H9 (cell line): ENCODE data around the gene CORO1C. TPM values are rescaled to one million over a fixed set of nuclear protein-coding genes. Genes with fewer than 3 reads are reported as not detected.

Source experiments
- DNase-seq: peaks from one replicate; pipeline ENCODE4 v3.0.0-alpha.2; 2017
- H2AFZ ChIP-seq: one replicate; pipeline ENCODE4 v1.6.1; 2013; ENCODE audit warnings: mild to moderate bottlenecking, low read length, control low read depth, moderate library complexity
- H2AK5ac ChIP-seq: 2 replicates; pipeline ENCODE4 v1.6.1; 2013; ENCODE audit warnings: low read length, control low read depth, mixed read lengths; ENCODE audit not compliant: insufficient read length
- H2BK120ac ChIP-seq: one replicate; pipeline ENCODE4 v1.6.1; 2013; ENCODE audit warnings: low read depth, mild to moderate bottlenecking, low read length, control low read depth, inconsistent platforms; ENCODE audit not compliant: poor library complexity, severe bottlenecking
- H2BK12ac ChIP-seq: 2 replicates; pipeline ENCODE4 v1.6.1; 2013; ENCODE audit warnings: low read length, control low read depth, mixed read lengths, low read depth; ENCODE audit not compliant: insufficient read length
- H2BK15ac ChIP-seq: 2 replicates; pipeline ENCODE4 v1.6.1; 2013; ENCODE audit warnings: low read depth, low read length, control low read depth
- H2BK20ac ChIP-seq: one replicate; pipeline ENCODE4 v1.6.1; 2013; ENCODE audit warnings: low read depth, mild to moderate bottlenecking, low read length, control low read depth, inconsistent platforms; ENCODE audit not compliant: poor library complexity, severe bottlenecking
- H2BK5ac ChIP-seq: 2 replicates; pipeline ENCODE4 v1.6.1; 2013; ENCODE audit warnings: low read length, control low read depth, mixed read lengths; ENCODE audit not compliant: insufficient read length
- H3K14ac ChIP-seq: 2 replicates; pipeline ENCODE4 v1.6.1; 2013; ENCODE audit warnings: low read length, control low read depth; ENCODE audit not compliant: insufficient read depth
- H3K18ac ChIP-seq: 2 replicates; pipeline ENCODE4 v1.6.1; 2013; ENCODE audit warnings: low read depth, mild to moderate bottlenecking, mixed read lengths, low read length, control low read depth; ENCODE audit not compliant: insufficient read length
- H3K23ac ChIP-seq: 2 replicates; pipeline ENCODE4 v1.6.1; 2013; ENCODE audit warnings: low read length, control low read depth, mixed read lengths, low read depth; ENCODE audit not compliant: insufficient read length
- H3K23me2 ChIP-seq: 2 replicates; pipeline ENCODE4 v1.6.1; 2013; ENCODE audit warnings: low read depth, mild to moderate bottlenecking, mixed read lengths, low read length, control low read depth; ENCODE audit not compliant: insufficient read length, poor library complexity, severe bottlenecking
- H3K27ac ChIP-seq: 2 replicates; pipeline ENCODE4 v1.5.1; 2013; ENCODE audit warnings: low read length, control low read depth, mixed read lengths, low read depth; ENCODE audit not compliant: insufficient read length
- H3K27me3 ChIP-seq: 2 replicates; pipeline ENCODE4 v1.6.1; 2013; ENCODE audit warnings: low read length, control low read depth, inconsistent platforms; ENCODE audit not compliant: insufficient read depth
- H3K4ac ChIP-seq: 2 replicates; pipeline ENCODE4 v1.6.1; 2013; ENCODE audit warnings: low read depth, mild to moderate bottlenecking, control low read depth, inconsistent platforms, low read length, moderate library complexity
- H3K4me1 ChIP-seq: 2 replicates; pipeline ENCODE4 v1.6.1; 2013; ENCODE audit warnings: low read length, control low read depth, inconsistent platforms; ENCODE audit not compliant: insufficient read depth
- H3K4me2 ChIP-seq: 2 replicates; pipeline ENCODE4 v1.6.1; 2013; ENCODE audit warnings: low read length, control low read depth, mixed read lengths; ENCODE audit not compliant: insufficient read length, insufficient read depth
- H3K56ac ChIP-seq: 2 replicates; pipeline ENCODE4 v1.6.1; 2013; ENCODE audit warnings: low read depth, mild to moderate bottlenecking, mixed read lengths, low read length, control low read depth; ENCODE audit not compliant: insufficient read length
- H3K79me1 ChIP-seq: 2 replicates; pipeline ENCODE4 v1.6.1; 2013; ENCODE audit warnings: low read depth, mild to moderate bottlenecking, moderate library complexity, low read length, control low read depth, inconsistent platforms; ENCODE audit not compliant: insufficient read depth, poor library complexity, severe bottlenecking
- H3K79me2 ChIP-seq: 2 replicates; pipeline ENCODE4 v1.6.1; 2013; ENCODE audit warnings: low read length, control low read depth, inconsistent platforms; ENCODE audit not compliant: insufficient read depth
- H3K9ac ChIP-seq: 2 replicates; pipeline ENCODE4 v1.6.1; 2013; ENCODE audit warnings: low read length, control low read depth, mixed read lengths; ENCODE audit not compliant: insufficient read length; ENCODE audit errors: extremely low read depth
- H3K9me3 ChIP-seq: one replicate; pipeline ENCODE4 v1.6.1; 2013; ENCODE audit warnings: low read depth, low read length, inconsistent platforms; ENCODE audit not compliant: control insufficient read depth
- H3T11ph ChIP-seq: one replicate; pipeline ENCODE4 v1.6.1; 2013; ENCODE audit warnings: mild to moderate bottlenecking, low read length, control low read depth, inconsistent platforms
- H4K20me1 ChIP-seq: one replicate; pipeline ENCODE4 v1.6.1; 2013; ENCODE audit not compliant: control insufficient read depth, insufficient read length, insufficient read depth
- H4K5ac ChIP-seq: 2 replicates; pipeline ENCODE4 v1.6.1; 2013; ENCODE audit warnings: low read depth, mild to moderate bottlenecking, mixed read lengths, low read length, control low read depth; ENCODE audit not compliant: insufficient read length
- H4K8ac ChIP-seq: replicated peaks from 2 replicates; pipeline ENCODE4 v1.6.1; 2013; ENCODE audit warnings: low read length, control low read depth, mixed read lengths, low read depth; ENCODE audit not compliant: insufficient read length
- H4K91ac ChIP-seq: 2 replicates; pipeline ENCODE4 v1.6.1; 2013; ENCODE audit warnings: low read depth, mild to moderate bottlenecking, moderate library complexity, mixed read lengths, low read length, control low read depth; ENCODE audit not compliant: insufficient read length
- H3K27ac Mint-ChIP-seq, 3 experiments: 2 replicates in 2 of 3; 3 replicates in 1 of 3; pipeline ENCODE4 v1.8.0; 2020 to 2021; ENCODE audit warnings: mixed read lengths in 3 of 3, mild to moderate bottlenecking in 1 of 3, moderate library complexity in 1 of 3
- H3K27me3 Mint-ChIP-seq: 2 replicates; pipeline ENCODE4 v1.8.0; 2021; ENCODE audit warnings: low read depth, mild to moderate bottlenecking, moderate library complexity, mixed read lengths
- H3K36me3 Mint-ChIP-seq, 3 experiments: 2 replicates in 2 of 3; 3 replicates in 1 of 3; pipeline ENCODE4 v1.8.0; 2020 to 2021; ENCODE audit warnings: low read depth in 3 of 3, mixed read lengths in 3 of 3; ENCODE audit not compliant: insufficient read depth in 1 of 3
- H3K4me1 Mint-ChIP-seq, 2 experiments: 2 replicates each; pipeline ENCODE4 v1.8.0; 2020; ENCODE audit warnings: mixed read lengths in 2 of 2
- H3K4me3 Mint-ChIP-seq, 2 experiments: 2 replicates in 1 of 2; 3 replicates in 1 of 2; pipeline ENCODE4 v1.8.0; 2020 to 2021; ENCODE audit warnings: mild to moderate bottlenecking in 2 of 2, mixed read lengths in 2 of 2, moderate library complexity in 1 of 2
- H3K9me3 Mint-ChIP-seq, 2 experiments: 2 replicates in 1 of 2; 3 replicates in 1 of 2; pipeline ENCODE4 v1.8.0; 2020; ENCODE audit warnings: mild to moderate bottlenecking in 2 of 2, mixed read lengths in 2 of 2, moderate library complexity in 1 of 2
- WGBS: extraction: QIAGEN DNeasy Blood & Tissue Kit; methylation state at CpG from one replicate; pipeline ENCODE4 v1.1.7; 2013; ENCODE audit warnings: missing lambda C conversion rate, low lambda C conversion rate, mixed read lengths; ENCODE audit not compliant: insufficient read length; ENCODE audit errors: extremely low coverage; 5-methylcytosine and 5-hydroxymethylcytosine counted together
- total RNA-seq: library from RNA; stranded (reverse); gene quantifications from 2 replicates; pipeline ENCODE4 v1.2.1, GENCODE V29; 2021
- TF ChIP-seq, protein P1 (sequence below): fragments of 200-600 bp; sonication (generic); conservative IDR thresholded peaks from 3 replicates; pipeline ENCODE4 v1.8.0; 2021; ENCODE audit warnings: antibody characterized with exemption, mild to moderate bottlenecking

The CORO1C gene
- total RNA-seq, 1 experiment from 2014 or later = 154 TPM

DNA sequence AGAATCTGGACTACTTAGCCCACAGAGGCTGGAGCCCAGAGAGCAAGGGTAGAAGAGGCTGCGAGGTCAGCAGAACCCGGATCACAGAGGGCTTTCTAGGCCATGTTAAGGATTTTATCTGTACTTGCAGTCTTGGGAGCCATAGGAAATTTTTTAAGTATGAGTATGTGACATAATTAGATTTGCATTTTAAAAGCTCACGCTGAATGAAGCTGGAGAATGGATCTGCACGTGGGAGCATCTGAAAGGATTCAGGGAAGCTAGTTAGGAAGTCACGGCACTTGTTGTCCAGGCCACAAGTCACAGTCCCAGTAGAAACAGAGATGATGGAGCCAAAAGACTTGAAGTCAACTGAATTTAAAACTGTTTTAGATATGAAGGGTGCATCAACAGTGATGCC lies 14.1 kb downstream of the CORO1C start:
- H2BK120ac ChIP-seq = no peak overlapping the region
- H3K23ac ChIP-seq = no peak overlapping the region
- no peak overlapping the region for H4K5ac ChIP-seq
- no peak overlapping the region for H3K9ac ChIP-seq
- Mint-ChIP-seq H3K27me3 (no peaks in the 10 kb centered on the region), H3K36me3 (peaks cover 0 to 8% (median 6%) of the 10 kb centered on the region in 3 experiments; a peak in 4 of 7 replicates), H3K9me3 (no peaks in the 10 kb centered on the region), H3K4me1 (peaks cover 53 to 56% of the 10 kb centered on the region in 2 experiments), H3K4me3 (no peak overlapping the region), H3K27ac (peak overlapping the region in 2 of 3 experiments; percentile 0 to 52; a peak in 2 of 7 replicates)
- H2BK15ac ChIP-seq = no peak overlapping the region
- no peaks in the 10 kb centered on the region for H3K9me3 ChIP-seq
- no peak overlapping the region for H2BK5ac ChIP-seq
- H3K23me2 ChIP-seq = no peaks in the 10 kb centered on the region
- H3K56ac ChIP-seq = no peak overlapping the region
- H3K14ac ChIP-seq = no peak overlapping the region
- H2BK20ac ChIP-seq = no peak overlapping the region
- no CpG with 5 or more reads among the region's 5 CpGs for WGBS
- no peak overlapping the region for H3T11ph ChIP-seq
- peaks cover 11% of the 10 kb centered on the region for H3K4me1 ChIP-seq
- H2AK5ac ChIP-seq = no peak overlapping the region
- DNase-seq = no peak
- no peak overlapping the region for H4K91ac ChIP-seq
- no peaks in the 10 kb centered on the region for H3K27me3 ChIP-seq
- H3K4ac ChIP-seq = no peak overlapping the region
- H4K8ac ChIP-seq = no peak overlapping the region
- H2AFZ ChIP-seq = no peak overlapping the region
- H3K79me1 ChIP-seq = peaks cover 10% of the 10 kb centered on the region
- no peak overlapping the region for H3K18ac ChIP-seq
- no peak overlapping the region for H3K27ac ChIP-seq
- no peak overlapping the region for H3K4me2 ChIP-seq
- no peaks in the 10 kb centered on the region for H4K20me1 ChIP-seq
- no peak overlapping the region for H2BK12ac ChIP-seq
- peaks cover 22% of the 10 kb centered on the region; the same call in 1 of the 2 replicates for H3K79me2 ChIP-seq
- TF ChIP-seq, protein P1, sequence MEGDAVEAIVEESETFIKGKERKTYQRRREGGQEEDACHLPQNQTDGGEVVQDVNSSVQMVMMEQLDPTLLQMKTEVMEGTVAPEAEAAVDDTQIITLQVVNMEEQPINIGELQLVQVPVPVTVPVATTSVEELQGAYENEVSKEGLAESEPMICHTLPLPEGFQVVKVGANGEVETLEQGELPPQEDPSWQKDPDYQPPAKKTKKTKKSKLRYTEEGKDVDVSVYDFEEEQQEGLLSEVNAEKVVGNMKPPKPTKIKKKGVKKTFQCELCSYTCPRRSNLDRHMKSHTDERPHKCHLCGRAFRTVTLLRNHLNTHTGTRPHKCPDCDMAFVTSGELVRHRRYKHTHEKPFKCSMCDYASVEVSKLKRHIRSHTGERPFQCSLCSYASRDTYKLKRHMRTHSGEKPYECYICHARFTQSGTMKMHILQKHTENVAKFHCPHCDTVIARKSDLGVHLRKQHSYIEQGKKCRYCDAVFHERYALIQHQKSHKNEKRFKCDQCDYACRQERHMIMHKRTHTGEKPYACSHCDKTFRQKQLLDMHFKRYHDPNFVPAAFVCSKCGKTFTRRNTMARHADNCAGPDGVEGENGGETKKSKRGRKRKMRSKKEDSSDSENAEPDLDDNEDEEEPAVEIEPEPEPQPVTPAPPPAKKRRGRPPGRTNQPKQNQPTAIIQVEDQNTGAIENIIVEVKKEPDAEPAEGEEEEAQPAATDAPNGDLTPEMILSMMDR = no peak
